Measurements from ENCODE around the gene IQSEC2.

DNA sequence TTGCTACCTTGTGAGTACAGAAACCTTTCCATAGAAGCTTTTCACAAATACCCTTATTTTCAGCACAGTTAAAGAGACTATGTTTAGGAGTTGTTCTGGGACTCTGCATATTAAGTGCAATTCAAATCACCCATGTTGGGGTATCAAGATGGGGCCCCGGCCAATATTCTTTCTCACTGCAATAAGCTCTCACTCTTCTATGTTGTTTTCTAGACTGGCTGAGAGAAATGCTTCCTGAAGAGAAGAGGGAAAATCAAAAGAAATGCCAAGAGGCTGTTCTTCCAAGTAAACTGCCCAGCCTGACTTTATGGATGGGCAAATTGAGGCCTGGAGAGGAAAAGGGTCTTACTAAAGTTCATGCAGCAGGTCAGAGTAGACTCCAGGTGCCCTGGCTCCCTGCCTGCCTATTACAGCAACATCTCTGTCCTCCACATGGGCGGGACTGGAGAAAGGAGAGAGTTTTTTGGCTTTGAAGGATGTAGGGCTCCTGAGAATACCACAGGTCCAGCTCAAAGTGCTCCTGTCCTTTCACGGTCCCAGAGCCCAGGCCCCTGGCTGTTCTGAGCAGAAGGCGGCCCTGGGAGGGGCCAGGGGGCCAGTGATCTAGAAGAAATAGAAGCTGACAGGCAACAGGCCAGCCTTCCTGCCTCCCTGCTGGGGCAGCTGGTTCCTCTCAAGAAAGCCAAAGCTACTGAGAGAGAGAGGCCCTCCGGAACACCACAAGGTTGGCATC lies 745 bp upstream of the IQSEC2 start:
- TF ChIP-seq, protein P1, sequence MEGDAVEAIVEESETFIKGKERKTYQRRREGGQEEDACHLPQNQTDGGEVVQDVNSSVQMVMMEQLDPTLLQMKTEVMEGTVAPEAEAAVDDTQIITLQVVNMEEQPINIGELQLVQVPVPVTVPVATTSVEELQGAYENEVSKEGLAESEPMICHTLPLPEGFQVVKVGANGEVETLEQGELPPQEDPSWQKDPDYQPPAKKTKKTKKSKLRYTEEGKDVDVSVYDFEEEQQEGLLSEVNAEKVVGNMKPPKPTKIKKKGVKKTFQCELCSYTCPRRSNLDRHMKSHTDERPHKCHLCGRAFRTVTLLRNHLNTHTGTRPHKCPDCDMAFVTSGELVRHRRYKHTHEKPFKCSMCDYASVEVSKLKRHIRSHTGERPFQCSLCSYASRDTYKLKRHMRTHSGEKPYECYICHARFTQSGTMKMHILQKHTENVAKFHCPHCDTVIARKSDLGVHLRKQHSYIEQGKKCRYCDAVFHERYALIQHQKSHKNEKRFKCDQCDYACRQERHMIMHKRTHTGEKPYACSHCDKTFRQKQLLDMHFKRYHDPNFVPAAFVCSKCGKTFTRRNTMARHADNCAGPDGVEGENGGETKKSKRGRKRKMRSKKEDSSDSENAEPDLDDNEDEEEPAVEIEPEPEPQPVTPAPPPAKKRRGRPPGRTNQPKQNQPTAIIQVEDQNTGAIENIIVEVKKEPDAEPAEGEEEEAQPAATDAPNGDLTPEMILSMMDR (IDR thresholded peaks at IDR 0.05), result no peak
- TF ChIP-seq POLR2A (IDR thresholded peaks at IDR 0.05), result no peak
